Esophagus muscularis mucosa (tissue), 4 donors: ENCODE results near the gene SLC22A6.

Experiments
- CTCF ChIP-seq, 3 experiments: fragments of 200-600 bp in 2 of 3; fragments of 450-650 bp in 1 of 3; sonication (generic) in 2 of 3; IDR thresholded peaks; one replicate each; pipeline ENCODE4 v1.5.1; 2017 to 2019; ENCODE audit warnings: antibody characterized with exemption in 3 of 3, mild to moderate bottlenecking in 2 of 3, moderate library complexity in 1 of 3
- EP300 ChIP-seq: sonication (generic); formaldehyde crosslinking; IDR thresholded peaks from one replicate; pipeline ENCODE4 v1.6.1; 2017; ENCODE audit warnings: antibody characterized with exemption
- POLR2A ChIP-seq: fragments of 450-650 bp; IDR thresholded peaks from one replicate; pipeline ENCODE4 v1.6.1; 2017; ENCODE audit warnings: antibody characterized with exemption, moderate library complexity, mild to moderate bottlenecking, low read depth
- POLR2AphosphoS5 ChIP-seq, 2 donors: sonication (generic); formaldehyde crosslinking; IDR thresholded peaks; one replicate each; pipeline ENCODE4 v1.6.1; 2017; ENCODE audit warnings: antibody characterized with exemption in 2 of 2

- TF ChIP-seq POLR2A (no peak), CTCF (IDR thresholded peaks at IDR 0.05) (no peak), EP300 (no peak), POLR2AphosphoS5 (IDR thresholded peaks at IDR 0.05) (no peak)
These were observed 37.7 kb upstream of the SLC22A6 start for GRCh38 chr11:63022441-63022840.
